ENCODE data around the gene ZNF148.

- TF ChIP-seq CTCF (conservative IDR thresholded peaks at IDR 0.05): no peak
- no peak for TF ChIP-seq ZFX (IDR thresholded peaks at IDR 0.05)
These were observed 62.0 kb downstream of the ZNF148 start for GRCh38 chr3:125313060-125313635.

All from C4-2B (cell line).